ENCODE measurements around the gene SDK1.

DNA sequence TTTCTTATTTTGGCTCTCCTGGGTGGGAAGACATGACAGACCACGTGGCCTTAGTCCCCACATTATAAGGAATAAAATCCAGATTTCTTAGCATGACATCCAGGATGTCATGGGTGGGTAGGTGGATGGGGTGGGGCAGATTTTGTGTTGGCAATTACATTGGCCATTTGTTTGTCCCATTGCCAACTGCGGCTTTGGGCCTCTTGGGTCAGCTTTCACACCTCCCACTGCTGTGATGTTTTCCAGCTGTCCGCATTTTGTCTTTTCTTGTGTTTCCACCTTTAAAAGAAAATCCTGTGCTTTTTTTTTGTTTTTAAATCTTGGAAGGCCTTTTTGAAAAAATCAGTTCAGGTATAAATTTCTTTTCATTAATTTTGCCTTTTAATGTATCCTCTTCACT lies 237.0 kb downstream of the SDK1 start:
- TF ChIP-seq, protein P1, sequence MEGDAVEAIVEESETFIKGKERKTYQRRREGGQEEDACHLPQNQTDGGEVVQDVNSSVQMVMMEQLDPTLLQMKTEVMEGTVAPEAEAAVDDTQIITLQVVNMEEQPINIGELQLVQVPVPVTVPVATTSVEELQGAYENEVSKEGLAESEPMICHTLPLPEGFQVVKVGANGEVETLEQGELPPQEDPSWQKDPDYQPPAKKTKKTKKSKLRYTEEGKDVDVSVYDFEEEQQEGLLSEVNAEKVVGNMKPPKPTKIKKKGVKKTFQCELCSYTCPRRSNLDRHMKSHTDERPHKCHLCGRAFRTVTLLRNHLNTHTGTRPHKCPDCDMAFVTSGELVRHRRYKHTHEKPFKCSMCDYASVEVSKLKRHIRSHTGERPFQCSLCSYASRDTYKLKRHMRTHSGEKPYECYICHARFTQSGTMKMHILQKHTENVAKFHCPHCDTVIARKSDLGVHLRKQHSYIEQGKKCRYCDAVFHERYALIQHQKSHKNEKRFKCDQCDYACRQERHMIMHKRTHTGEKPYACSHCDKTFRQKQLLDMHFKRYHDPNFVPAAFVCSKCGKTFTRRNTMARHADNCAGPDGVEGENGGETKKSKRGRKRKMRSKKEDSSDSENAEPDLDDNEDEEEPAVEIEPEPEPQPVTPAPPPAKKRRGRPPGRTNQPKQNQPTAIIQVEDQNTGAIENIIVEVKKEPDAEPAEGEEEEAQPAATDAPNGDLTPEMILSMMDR (IDR thresholded peaks at IDR 0.05) = no peak
- no peak for TF ChIP-seq POLR2A (IDR thresholded peaks at IDR 0.05)

Measured in body of pancreas (tissue), 4 donors.